Caco-2 (cell line): ENCODE data around the gene ATG2A. TPM values are rescaled to one million over a fixed set of nuclear protein-coding genes. Genes with fewer than 3 reads are reported as not detected.

ENCODE experiments used
- BruUV-seq: library from RNA; stranded (reverse); fragments of 400-500 nt; replicated peaks from 2 replicates; lab custom pipeline; 2021; lab: Mats Ljungman, UMichigan
- CTCF ChIA-PET: fragments of 300-600 bp; sonication (Branson Sonifier 250); formaldehyde crosslinking; loops from one replicate; lab custom pipeline; 2022; ENCODE audit warnings: antibody characterized with exemption; lab: Charles Lee
- POLR2A ChIA-PET: fragments of 300-600 bp; sonication (Branson Sonifier 250); formaldehyde crosslinking; loops from one replicate; lab custom pipeline; 2022; ENCODE audit warnings: antibody characterized with exemption; lab: Charles Lee
- DNase-seq, 2 experiments: peaks; one replicate each; pipeline versions ENCODE4 v3.0.0 to v3.0.0-alpha.2; 2020 to 2022
- H3K27me3 ChIP-seq: replicated peaks from 2 replicates; pipeline ENCODE4 v1.6.0; 2011; ENCODE audit warnings: low read length; ENCODE audit not compliant: control insufficient read depth, insufficient read depth
- H3K36me3 ChIP-seq: 2 replicates; pipeline ENCODE4 v1.5.1; 2011; ENCODE audit warnings: low read length; ENCODE audit not compliant: control insufficient read depth, insufficient read depth
- H3K4me1 ChIP-seq: fragments of 250-450 bp; sonication (Bioruptor Pico); 2 replicates; pipeline ENCODE4 v1.5.1; 2020; ENCODE audit warnings: mild to moderate bottlenecking
- H3K4me3 ChIP-seq: 2 replicates; pipeline ENCODE4 v1.5.1; 2011; ENCODE audit warnings: low read depth, mild to moderate bottlenecking, control low read depth, low read length
- H3K9me3 ChIP-seq: fragments of 250-450 bp; sonication (Bioruptor Pico); 2 replicates; pipeline ENCODE4 v1.5.1; 2020; ENCODE audit warnings: mild to moderate bottlenecking, moderate library complexity
- H3K27ac Mint-ChIP-seq: one replicate; pipeline ENCODE4 v1.8.0; 2022; ENCODE audit warnings: mixed read lengths; ENCODE audit not compliant: unreplicated experiment
- H3K27me3 Mint-ChIP-seq: one replicate; pipeline ENCODE4 v1.8.0; 2022; ENCODE audit warnings: mixed read lengths; ENCODE audit not compliant: insufficient read depth, unreplicated experiment
- H3K36me3 Mint-ChIP-seq: one replicate; pipeline ENCODE4 v1.8.0; 2022; ENCODE audit warnings: mild to moderate bottlenecking, mixed read lengths; ENCODE audit not compliant: insufficient read depth, unreplicated experiment
- H3K4me1 Mint-ChIP-seq: one replicate; pipeline ENCODE4 v1.8.0; 2022; ENCODE audit warnings: low read depth, mixed read lengths; ENCODE audit not compliant: unreplicated experiment
- H3K4me3 Mint-ChIP-seq: one replicate; pipeline ENCODE4 v1.8.0; 2022; ENCODE audit warnings: mild to moderate bottlenecking, moderate library complexity, mixed read lengths; ENCODE audit not compliant: unreplicated experiment
- H3K9me3 Mint-ChIP-seq: one replicate; pipeline ENCODE4 v1.8.0; 2022; ENCODE audit warnings: mixed read lengths; ENCODE audit not compliant: unreplicated experiment
- CTCF ChIP-seq, 2 experiments: fragments of 200-600 bp in 1 of 2; IDR thresholded peaks; 1 replicate in 1 of 2; 2 replicates in 1 of 2; pipeline versions ENCODE4 v1.5.1 to v1.8.0; 2011 to 2022; ENCODE audit warnings: antibody characterized with exemption in 1 of 2, control low read depth in 1 of 2, inconsistent platforms in 1 of 2, low read depth in 1 of 2, low read length in 1 of 2, mild to moderate bottlenecking in 1 of 2, moderate library complexity in 1 of 2; ENCODE audit not compliant: insufficient read depth in 1 of 2, severe bottlenecking in 1 of 2, unreplicated experiment in 1 of 2
- intact Hi-C: fragments of 100-400 bp; cut with micrococcal nuclease; formaldehyde crosslinking; loops from one replicate; pipeline ENCODE4 v1.10.0; 2022; ENCODE audit not compliant: unreplicated experiment
- total RNA-seq: library from RNA; stranded (reverse); gene quantifications from 2 replicates; pipeline ENCODE4 v1.2.3, GENCODE V29; 2022

The ATG2A gene
- total RNA-seq, 1 experiment from 2014 or later = 27.9 TPM

DNA sequence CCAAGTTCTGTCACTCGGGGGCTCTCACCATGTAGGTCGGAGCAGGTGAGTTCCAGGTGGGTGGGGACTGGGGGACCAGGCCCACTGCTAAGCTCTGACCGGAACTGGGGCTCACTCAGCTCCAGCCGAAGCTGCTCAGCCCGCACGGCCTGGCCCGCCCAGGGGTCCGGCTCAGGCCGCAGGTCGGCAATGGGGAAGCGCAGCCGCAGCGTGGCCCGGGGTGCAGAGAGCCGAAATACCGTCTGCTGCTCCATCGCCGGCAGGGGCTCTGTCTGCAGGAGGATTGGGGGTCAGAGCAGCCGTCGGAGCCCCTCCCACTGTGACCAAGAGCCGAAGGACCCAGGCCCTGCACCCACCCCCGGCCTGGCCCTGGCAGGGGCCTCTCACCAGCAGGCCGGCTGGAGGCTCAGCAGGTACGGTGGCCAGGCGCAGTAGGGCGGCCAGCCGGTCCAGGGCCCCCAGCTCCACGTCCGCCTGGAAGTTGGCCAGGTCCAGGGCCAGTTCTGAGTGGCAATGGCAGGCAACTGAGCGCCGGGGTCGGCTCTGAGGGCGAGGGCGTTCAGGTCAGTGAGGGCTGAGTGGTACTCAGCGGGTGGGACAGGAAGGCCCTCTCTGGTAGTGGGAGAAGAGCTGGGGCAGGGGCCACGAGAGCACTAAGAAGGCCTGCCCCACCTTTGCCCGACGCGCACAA is 7.2 kb downstream of the ATG2A start:
- H3K4me1 ChIP-seq = no peaks in the 10 kb centered on the region
- H3K4me3 ChIP-seq = no peak overlapping the region
- no peaks in the 10 kb centered on the region for H3K9me3 ChIP-seq
- intact Hi-C loops = no loop called here
- peaks cover 5% of the 10 kb centered on the region for H3K36me3 ChIP-seq
- H3K27me3 ChIP-seq = no peaks in the 10 kb centered on the region
- peaks cover 32% of the 10 kb centered on the region for H3K36me3 Mint-ChIP-seq
- no peak for TF ChIP-seq CTCF (IDR thresholded peaks at IDR 0.05; ENCODE audit: insufficient read depth in 1 of 2, low read depth in 1 of 2, low read length in 1 of 2, severe bottlenecking in 1 of 2, unreplicated experiment in 1 of 2)
- POLR2A ChIA-PET = no interaction called here
- no peaks in the 10 kb centered on the region for H3K9me3 Mint-ChIP-seq
- no peaks in the 10 kb centered on the region for H3K4me1 Mint-ChIP-seq
- CTCF ChIA-PET = no interaction called here
- no peak overlapping the region for H3K4me3 Mint-ChIP-seq
- H3K27ac Mint-ChIP-seq = no peak overlapping the region
- no TSS peak for BruUV-seq
- no peaks in the 10 kb centered on the region for H3K27me3 Mint-ChIP-seq
- no peak for DNase-seq

GRCh38 chr11:64908766-64909165 is 8.2 kb downstream of the ATG2A start:
- H3K36me3 Mint-ChIP-seq = peaks cover 30% of the 10 kb centered on the region
- no peaks in the 10 kb centered on the region for H3K27me3 Mint-ChIP-seq
- Histone ChIP-seq H3K4me1 (no peaks in the 10 kb centered on the region), H3K36me3 (peaks cover 3% of the 10 kb centered on the region), H3K4me3 (no peak overlapping the region), H3K9me3 (no peaks in the 10 kb centered on the region), H3K27me3 (no peaks in the 10 kb centered on the region)
- no peak overlapping the region for H3K4me3 Mint-ChIP-seq
- ChIA-PET CTCF (no interaction called here), POLR2A (no interaction called here)
- intact Hi-C loops = no loop called here
- no peak for DNase-seq
- no peak for TF ChIP-seq CTCF (IDR thresholded peaks at IDR 0.05; ENCODE audit: insufficient read depth in 1 of 2, low read depth in 1 of 2, low read length in 1 of 2, severe bottlenecking in 1 of 2, unreplicated experiment in 1 of 2)
- no peak overlapping the region for H3K27ac Mint-ChIP-seq
- H3K9me3 Mint-ChIP-seq = no peaks in the 10 kb centered on the region
- BruUV-seq = no TSS peak
- H3K4me1 Mint-ChIP-seq = no peaks in the 10 kb centered on the region

GRCh38 chr11:64906314-64906635 is 10.7 kb downstream of the ATG2A start:
- Histone ChIP-seq H3K4me1 (no peaks in the 10 kb centered on the region), H3K9me3 (no peaks in the 10 kb centered on the region), H3K4me3 (no peak overlapping the region), H3K36me3 (peaks cover 3% of the 10 kb centered on the region; the same call in 1 of the 2 replicates), H3K27me3 (no peaks in the 10 kb centered on the region)
- ChIA-PET CTCF (interaction anchor here (0.8 kb wide), 1 partner anchor 42 kb away, joined by 4 read pairs; no protein-coding TSS in a partner anchor), POLR2A (interaction anchor here (0.6 kb wide), 1 partner anchor 9 kb away, joined by 6 read pairs; no protein-coding TSS in a partner anchor)
- no peaks in the 10 kb centered on the region for H3K4me1 Mint-ChIP-seq
- peaks cover 27% of the 10 kb centered on the region for H3K36me3 Mint-ChIP-seq
- no peak overlapping the region for H3K27ac Mint-ChIP-seq
- no peaks in the 10 kb centered on the region for H3K9me3 Mint-ChIP-seq
- DNase-seq = no peak
- no peaks in the 10 kb centered on the region for H3K27me3 Mint-ChIP-seq
- BruUV-seq = no TSS peak
- no peak overlapping the region for H3K4me3 Mint-ChIP-seq
- TF ChIP-seq CTCF (IDR thresholded peaks at IDR 0.05; ENCODE audit: insufficient read depth in 1 of 2, low read depth in 1 of 2, low read length in 1 of 2, severe bottlenecking in 1 of 2, unreplicated experiment in 1 of 2) = no peak
- intact Hi-C loops = no loop called here
